ENCODE data around the gene RTTN.
"Not testable (repeated sequence)": the region's sequence is repeated elsewhere in the genome, so short reads cannot be mapped to it uniquely, and the experiment has no call there.

RTTN gene

GRCh38 chr18:70205421-70206397 lies at the start of gene RTTN:
RTTN (minus strand) TSS chr18:70205687; CDS start chr18:70205658, 29 bp downstream.
- DNase-seq, result peak; percentile 86 to 87

GRCh38 chr18:70250781-70251180 lies 45.3 kb upstream of the RTTN start:
- no peak for DNase-seq

GRCh38 chr18:70249861-70250260 lies 44.4 kb upstream of the RTTN start:
- DNase-seq, result not testable (repeated sequence)

- no peak for DNase-seq
Measured at GRCh38 chr18:70249118-70249517, 43.6 kb upstream of the RTTN start.

- no peak for DNase-seq
Measured at GRCh38 chr18:70246061-70246466, 40.6 kb upstream of the RTTN start.

DNA sequence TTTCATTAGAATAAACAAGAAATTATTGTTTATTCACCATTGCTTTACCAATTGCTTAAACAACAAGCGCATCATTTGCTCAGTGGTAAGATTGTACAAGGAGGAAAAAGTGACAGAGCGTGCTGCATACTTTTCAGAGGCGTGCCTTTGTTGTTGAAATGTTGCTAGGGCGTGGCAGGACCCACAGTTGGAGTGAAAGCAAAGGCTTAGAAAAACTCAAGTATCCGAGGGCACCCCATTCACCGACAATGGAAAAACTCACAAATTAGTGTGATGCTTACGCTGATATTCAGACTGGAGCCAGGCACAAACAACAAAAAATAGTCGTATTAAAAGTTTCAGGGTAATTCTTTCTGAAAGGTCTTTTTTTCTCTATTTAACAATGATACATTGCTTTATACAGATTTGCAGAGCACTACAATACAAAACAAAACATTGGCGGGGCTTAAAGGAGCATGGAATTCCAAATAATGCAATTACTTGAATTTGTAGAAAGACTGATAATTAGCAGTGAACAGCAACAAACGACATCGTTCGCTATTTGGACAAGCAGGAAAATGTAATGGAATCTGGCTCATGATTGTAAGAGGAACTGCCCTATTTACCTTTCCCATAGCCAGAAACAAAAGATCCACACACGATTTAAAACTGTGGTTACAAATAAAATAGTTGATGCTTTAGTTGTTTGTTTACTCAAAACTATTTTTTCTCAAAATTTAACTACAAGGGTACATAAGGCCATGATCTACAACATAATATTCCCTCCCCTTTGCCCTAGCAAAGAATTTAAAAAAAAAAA lies 37.8 kb upstream of the RTTN start:
- DNase-seq, result no peak

- DNase-seq, result not testable (repeated sequence)
Measured at GRCh38 chr18:70236921-70237320, 31.4 kb upstream of the RTTN start.

DNA sequence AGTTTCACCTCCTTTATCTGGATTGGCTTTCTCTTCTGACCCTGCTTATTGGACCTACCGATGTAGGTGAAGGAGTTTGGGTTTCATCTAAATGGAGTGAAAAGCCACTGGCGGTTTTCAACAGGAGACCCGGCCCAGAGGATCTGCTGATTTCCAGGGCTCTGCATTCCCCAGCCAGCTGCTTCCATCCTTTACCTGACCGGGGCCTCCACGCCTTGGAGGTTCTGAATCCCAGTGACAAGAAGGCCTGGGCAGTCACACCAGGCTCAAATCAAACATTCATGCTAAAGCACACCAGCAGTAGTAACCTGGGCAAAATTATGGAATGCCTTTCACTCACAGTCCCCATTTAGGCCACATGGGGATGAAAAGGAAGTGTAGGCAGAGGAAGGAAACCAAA lies 30.0 kb upstream of the RTTN start:
- DNase-seq, result no peak

DNA sequence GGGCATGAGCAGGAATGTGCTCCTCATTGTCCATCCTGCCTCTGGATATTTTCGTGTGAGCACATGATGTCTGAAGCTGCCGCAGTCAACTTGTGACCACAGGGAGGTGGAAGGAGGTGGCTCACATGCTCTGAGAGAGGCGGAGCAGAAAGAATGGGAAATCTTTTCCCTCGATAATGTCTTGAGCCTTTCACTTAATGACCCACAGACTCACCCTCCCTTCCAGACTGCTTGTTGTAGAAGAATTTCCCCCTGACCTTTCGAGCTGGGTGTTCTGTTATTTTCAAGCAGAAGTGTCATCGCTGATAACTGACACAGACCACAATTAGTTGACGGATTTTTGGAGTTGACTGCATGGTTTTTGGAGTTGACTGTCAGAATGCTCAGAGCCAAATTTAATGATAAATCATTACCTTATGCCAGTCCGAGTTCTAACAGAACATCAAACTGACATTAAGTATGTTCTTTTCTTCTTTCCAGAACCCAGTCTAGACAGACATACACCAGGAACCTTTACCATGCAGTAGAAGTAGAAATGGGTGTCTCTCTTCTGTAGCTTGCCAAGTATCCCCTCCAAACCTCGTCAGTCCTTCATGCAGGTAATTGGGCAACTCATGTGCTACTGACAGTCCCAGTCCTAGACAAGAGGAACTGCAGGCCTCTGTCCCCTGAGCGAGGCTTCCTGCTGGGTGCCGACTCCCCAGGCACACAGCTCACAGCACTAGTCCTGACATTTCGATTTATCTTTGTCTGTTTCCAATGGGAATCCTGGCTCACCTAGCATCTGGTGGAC lies 29.4 kb upstream of the RTTN start:
- no peak for DNase-seq

DNA sequence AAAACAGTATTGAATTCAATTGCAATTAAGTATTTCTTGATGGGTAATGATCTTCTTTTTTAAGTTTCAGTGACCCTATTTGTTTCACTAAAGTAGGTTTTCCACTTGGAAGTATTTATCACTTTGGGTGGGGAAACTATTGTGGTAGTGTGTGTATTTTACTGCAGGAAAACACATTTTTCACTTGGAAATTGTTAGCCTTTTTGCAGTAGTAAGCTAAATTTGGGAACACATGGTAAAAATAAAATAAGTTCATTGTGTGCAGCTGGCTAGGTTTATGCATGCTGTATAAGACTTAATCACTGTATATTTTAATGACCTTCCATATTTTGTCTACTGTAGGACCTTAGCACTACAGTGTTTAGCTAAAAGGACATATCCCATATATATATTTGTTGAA lies 28.5 kb upstream of the RTTN start:
- no peak for DNase-seq

GRCh38 chr18:70232261-70232660 lies 26.8 kb upstream of the RTTN start:
- DNase-seq, result no peak

DNA sequence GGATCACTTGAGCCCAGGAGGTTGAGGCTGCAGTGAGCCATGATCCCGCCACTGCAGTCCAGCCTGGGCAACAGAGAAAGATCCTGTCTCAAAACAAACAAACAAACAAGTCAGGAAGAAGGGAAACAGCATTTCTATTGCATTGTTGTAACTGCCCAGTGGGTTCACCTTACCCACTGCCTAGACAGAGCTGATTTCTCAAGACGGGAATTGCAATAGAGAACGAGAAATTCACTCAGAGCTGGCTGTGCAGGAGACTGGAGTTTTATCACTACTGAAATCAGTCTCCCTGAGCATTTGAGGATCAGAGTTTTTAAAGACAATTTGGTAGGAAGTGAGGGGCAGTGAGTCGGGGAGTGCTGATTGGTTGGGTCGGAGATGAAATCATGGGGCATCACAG lies 24.2 kb upstream of the RTTN start:
- DNase-seq, result no peak

DNA sequence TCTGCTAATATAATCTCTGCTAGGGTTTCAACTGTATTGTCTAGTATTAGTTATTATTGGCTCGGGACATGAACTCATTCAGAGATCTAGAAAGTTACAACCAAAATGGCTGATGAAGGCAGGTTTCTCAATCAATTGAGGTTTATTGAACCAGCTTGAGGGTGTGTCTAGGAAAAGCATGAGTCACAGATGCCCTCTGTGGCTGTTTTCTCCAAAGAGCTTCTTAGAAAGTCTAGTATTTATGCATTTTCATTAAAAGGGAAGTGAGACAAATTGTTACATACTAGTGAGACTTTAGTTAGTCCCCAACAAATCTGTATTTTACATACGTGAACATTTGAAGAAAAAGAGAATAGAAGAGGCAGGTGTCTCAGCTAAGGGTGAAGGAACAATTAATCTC lies 23.0 kb upstream of the RTTN start:
- DNase-seq, result no peak

- DNase-seq, result no peak
Measured at GRCh38 chr18:70227438-70227837, 22.0 kb upstream of the RTTN start.

GRCh38 chr18:70221915-70222278 lies 16.4 kb upstream of the RTTN start:
- no peak for DNase-seq

DNA sequence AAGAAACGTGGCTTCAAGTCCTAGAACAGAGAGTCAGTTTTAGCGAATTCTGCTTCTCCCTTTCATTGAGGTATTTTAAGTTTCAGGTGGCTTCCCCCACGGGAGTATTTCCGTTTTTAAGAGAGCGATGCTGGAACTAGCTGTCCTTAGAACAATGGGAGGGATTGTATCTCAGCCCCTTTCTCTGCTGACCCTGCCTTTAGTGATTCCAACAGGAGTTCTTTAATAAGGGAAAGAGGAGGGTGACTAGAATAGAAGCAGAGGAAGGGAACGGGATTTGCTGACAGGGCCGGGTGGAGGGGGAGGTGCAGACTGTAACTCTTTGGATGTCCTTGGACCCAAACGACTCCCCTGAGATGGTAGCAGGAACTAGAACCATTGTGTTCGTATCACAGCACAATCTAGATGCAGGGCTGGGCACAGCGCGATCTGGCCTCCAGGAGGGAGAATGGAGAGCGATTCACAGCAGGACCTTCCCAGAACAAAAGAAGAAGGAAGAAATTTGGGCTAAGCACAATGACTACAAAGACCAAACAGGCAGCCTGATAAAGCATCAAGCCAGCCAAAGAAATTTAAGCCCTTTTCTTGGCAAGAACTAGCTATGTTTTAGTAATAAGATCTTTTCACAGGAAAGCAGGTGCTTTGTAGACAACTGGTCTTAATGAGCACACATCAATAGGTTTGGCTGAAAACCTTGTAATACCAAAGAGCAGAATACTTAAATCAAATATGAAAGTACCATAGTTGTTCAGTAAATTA lies 15.8 kb upstream of the RTTN start:
- DNase-seq, result no peak

DNA sequence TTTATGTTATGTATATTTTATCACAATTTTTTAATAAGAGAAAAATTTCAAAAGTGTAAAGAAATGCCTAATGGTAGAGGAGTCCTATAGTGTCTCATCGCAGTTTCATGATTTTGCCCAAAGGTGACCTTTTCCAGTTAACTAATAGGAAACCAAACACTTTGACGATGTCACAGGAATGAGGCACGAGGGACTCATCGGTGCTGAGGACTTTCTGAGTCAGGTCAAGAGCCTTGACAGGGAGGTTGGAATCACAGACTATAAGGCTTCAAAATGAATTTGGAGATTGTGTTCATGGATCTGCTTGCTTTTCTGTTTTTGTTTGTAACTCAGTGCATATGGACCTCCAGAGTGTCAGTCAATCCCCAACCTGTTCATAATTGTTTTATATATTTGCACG lies 15.1 kb upstream of the RTTN start:
- no peak for DNase-seq

GRCh38 chr18:70219688-70220087 lies 14.2 kb upstream of the RTTN start:
- no peak for DNase-seq

GRCh38 chr18:70216788-70217187 lies 11.3 kb upstream of the RTTN start:
- no peak for DNase-seq

DNA sequence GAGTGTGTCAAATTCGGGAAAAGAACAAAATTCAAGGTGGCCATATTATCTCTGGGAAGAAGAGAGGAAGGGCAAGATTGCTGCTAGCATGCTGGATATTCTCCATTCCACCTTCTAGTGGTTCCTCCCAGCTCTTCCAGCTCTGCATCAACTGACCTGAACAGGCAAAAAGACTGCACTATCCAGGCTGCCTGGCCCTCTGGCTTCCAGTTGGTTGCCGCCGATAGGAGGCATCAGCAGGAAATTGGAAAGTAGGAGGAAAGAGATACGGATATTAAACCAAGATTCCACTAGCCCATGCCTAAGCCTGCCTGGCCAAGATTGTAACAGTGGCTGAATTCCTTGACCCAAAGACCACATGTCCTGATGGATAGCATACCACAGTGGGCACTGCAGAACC lies 1.7 kb upstream of the RTTN start:
- DNase-seq, result no peak

DNA sequence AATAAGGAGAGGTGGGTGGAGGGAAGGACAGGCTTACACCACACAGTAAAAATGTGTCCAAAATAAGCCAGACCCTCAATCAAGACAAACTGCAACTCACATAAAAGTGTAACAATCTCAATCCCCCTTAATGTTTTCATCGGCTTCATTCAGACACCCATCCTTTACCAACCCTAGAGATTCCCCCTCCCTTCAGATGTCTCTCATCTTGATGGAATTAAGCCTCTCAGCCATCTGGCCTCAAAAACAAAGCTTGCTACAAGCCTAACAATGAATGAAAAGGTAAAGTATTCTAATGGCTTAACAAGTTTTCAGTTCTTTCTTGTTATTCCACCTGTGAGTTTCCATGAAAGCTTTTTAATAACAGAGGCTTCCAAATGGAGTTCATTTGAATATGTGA lies 5.2 kb downstream of the RTTN start:
- no peak for DNase-seq

DNA sequence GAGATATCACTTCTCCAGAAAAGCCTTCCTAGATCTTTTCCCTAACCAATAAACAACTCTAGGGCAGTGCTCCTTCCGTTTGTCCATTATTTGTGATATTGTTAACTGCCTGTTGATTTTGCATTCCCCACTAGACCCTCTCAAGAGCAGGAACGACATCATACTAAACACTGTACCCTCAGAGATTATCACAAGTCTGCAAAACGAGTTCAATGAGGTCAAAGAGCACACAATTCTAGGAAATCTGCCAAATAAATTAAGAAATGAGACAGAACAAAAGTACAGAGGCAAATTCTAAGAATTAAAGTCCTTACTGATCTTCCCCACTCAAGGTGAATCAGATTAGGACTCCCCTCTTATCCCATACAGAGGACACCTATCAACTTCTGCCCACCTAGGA lies 7.6 kb downstream of the RTTN start:
- no peak for DNase-seq
